ENCODE measurements around the gene B9D2. TPM values are rescaled to one million over a fixed set of nuclear protein-coding genes. Genes with fewer than 3 reads are reported as not detected.

The B9D2 gene
- total and polyA plus RNA-seq, 2 of the 4 experiments (the other 2 are of a cell fraction): 6.1 to 9.7 TPM

GRCh38 chr19:41408256-41408655 lies 44.3 kb upstream of the B9D2 start:
- Histone ChIP-seq H3K36me3 (ENCODE audit: control insufficient read depth, insufficient read depth, low read length) (peaks cover 17% of the 10 kb centered on the region), H3K4me1 (ENCODE audit: control insufficient read depth, insufficient read depth, low read length) (peaks cover 4% of the 10 kb centered on the region), H3K18ac (ENCODE audit: low read depth, low read length) (no peak overlapping the region), H2AFZ (replicated peaks; ENCODE audit: low read length, poor library complexity) (no peak overlapping the region), H3K9me1 (ENCODE audit: insufficient read depth, low read length) (peaks cover 7% of the 10 kb centered on the region; the same call in 1 of the 2 replicates), H2AK9ac (replicated peaks; ENCODE audit: low read depth, low read length, poor library complexity) (no peak overlapping the region), H2BK5ac (ENCODE audit: low read depth, low read length, poor library complexity, severe bottlenecking) (no peak overlapping the region), H3K23ac (ENCODE audit: low read depth, low read length) (no peak overlapping the region), H3K27ac (ENCODE audit: insufficient read depth, low read length) (no peak overlapping the region), H3K56ac (ENCODE audit: extremely low read depth, insufficient read depth, low read length) (no peak overlapping the region), H2BK20ac (ENCODE audit: low read depth, low read length) (no peak overlapping the region), H4K8ac (ENCODE audit: low read depth in 2 of 2, low read length in 2 of 2) (no peak overlapping the region), H4K20me1 (ENCODE audit: insufficient read depth, low read length) (no peaks in the 10 kb centered on the region), H4K5ac (ENCODE audit: low read depth, low read length) (no peak overlapping the region), H2BK15ac (ENCODE audit: low read depth, low read length) (no peak overlapping the region), H4K91ac (ENCODE audit: insufficient read depth, low read depth, low read length) (no peak overlapping the region), H3K9me3 (ENCODE audit: control insufficient read depth, insufficient read depth, low read length) (no peaks in the 10 kb centered on the region), H3K27me3 (ENCODE audit: control insufficient read depth, insufficient read depth, low read length) (no peaks in the 10 kb centered on the region), H3K4me2 (ENCODE audit: low read depth, low read length) (no peak overlapping the region), H3K4ac (ENCODE audit: low read depth, low read length) (no peak overlapping the region), H3K9ac (ENCODE audit: low read depth, low read length) (no peak overlapping the region), H3K14ac (replicated peaks; ENCODE audit: low read depth, low read length) (no peak overlapping the region), H3K79me1 (ENCODE audit: low read depth in 1 of 2, low read length in 2 of 2) (peaks cover 5% of the 10 kb centered on the region in 2 experiments; a peak in 3 of 4 replicates), H2AK5ac (ENCODE audit: low read depth, low read length) (no peak overlapping the region), H3K4me3 (ENCODE audit: insufficient read depth, low read depth, low read length) (no peak overlapping the region), H2BK120ac (ENCODE audit: low read depth, low read length) (no peak overlapping the region)
- dilution Hi-C loops (cut with HindIII; ENCODE audit: low sequenced_read_pairs, unreplicated experiment) (no loop called here), intact Hi-C loops (cut with micrococcal nuclease) (no loop called here), in situ Hi-C loops (cut with MboI; ENCODE audit: low sequenced_read_pairs) (no loop called here)
- CTCF ChIA-PET: interaction anchor here (0.8 kb wide), 1 partner anchor 23 kb away, joined by 3 read pairs; no protein-coding TSS in a partner anchor
- POLR2A ChIA-PET (ENCODE audit: unreplicated experiment): no interaction called here
- BruUV-seq (replicated peaks): no TSS peak
- ATAC-seq (ENCODE audit: low read depth) (no peak), DNase-seq (no peak)
- WGBS, 2 experiments (ENCODE audit: extremely low coverage in 2 of 2, insufficient read length in 1 of 2): 75% methylated on average over 2 of the region's 4 CpGs; no CpG with 5 or more reads in 1 of the 2 experiments
- TF ChIP-seq, protein P1, sequence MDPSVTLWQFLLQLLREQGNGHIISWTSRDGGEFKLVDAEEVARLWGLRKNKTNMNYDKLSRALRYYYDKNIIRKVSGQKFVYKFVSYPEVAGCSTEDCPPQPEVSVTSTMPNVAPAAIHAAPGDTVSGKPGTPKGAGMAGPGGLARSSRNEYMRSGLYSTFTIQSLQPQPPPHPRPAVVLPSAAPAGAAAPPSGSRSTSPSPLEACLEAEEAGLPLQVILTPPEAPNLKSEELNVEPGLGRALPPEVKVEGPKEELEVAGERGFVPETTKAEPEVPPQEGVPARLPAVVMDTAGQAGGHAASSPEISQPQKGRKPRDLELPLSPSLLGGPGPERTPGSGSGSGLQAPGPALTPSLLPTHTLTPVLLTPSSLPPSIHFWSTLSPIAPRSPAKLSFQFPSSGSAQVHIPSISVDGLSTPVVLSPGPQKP (IDR thresholded peaks at IDR 0.05; ENCODE audit: borderline replicate concordance, low read depth, low read length): no peak

Measured in IMR-90 (cell line).